ENCODE results near the gene ARID5B. TPM values are rescaled to one million over a fixed set of nuclear protein-coding genes. Genes with fewer than 3 reads are reported as not detected.

ARID5B gene
- total RNA-seq, 1 donor from 2014 or later = 76.8 TPM

- TF ChIP-seq, protein P1, sequence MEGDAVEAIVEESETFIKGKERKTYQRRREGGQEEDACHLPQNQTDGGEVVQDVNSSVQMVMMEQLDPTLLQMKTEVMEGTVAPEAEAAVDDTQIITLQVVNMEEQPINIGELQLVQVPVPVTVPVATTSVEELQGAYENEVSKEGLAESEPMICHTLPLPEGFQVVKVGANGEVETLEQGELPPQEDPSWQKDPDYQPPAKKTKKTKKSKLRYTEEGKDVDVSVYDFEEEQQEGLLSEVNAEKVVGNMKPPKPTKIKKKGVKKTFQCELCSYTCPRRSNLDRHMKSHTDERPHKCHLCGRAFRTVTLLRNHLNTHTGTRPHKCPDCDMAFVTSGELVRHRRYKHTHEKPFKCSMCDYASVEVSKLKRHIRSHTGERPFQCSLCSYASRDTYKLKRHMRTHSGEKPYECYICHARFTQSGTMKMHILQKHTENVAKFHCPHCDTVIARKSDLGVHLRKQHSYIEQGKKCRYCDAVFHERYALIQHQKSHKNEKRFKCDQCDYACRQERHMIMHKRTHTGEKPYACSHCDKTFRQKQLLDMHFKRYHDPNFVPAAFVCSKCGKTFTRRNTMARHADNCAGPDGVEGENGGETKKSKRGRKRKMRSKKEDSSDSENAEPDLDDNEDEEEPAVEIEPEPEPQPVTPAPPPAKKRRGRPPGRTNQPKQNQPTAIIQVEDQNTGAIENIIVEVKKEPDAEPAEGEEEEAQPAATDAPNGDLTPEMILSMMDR (IDR thresholded peaks at IDR 0.05) = no peak
- peaks cover 34% of the 10 kb centered on the region for H3K4me1 Mint-ChIP-seq
- H3K27ac Mint-ChIP-seq = peak overlapping the region; percentile 46
- no peaks in the 10 kb centered on the region for H3K9me3 Mint-ChIP-seq
- no peaks in the 10 kb centered on the region for H3K27me3 Mint-ChIP-seq
- POLR2A ChIA-PET = interaction anchor here (0.6 to 1.6 kb wide), 2 partner anchors 8 to 47 kb away, joined by 4 to 7 read pairs; no protein-coding TSS in a partner anchor
- DNase-seq = no peak
- no peak for ATAC-seq (ENCODE audit: low read depth)
- no peak overlapping the region for H3K4me3 Mint-ChIP-seq
- intact Hi-C loops (cut with micrococcal nuclease) = no loop called here
- CTCF ChIA-PET = interaction anchor here (1.8 kb wide), 1 partner anchor 86 kb away, joined by 4 read pairs; no protein-coding TSS in a partner anchor
- peaks cover 77% of the 10 kb centered on the region for H3K36me3 Mint-ChIP-seq (ENCODE audit: low read depth)
Measured at GRCh38 chr10:61950449-61951143, 49.1 kb downstream of the ARID5B start.

GRCh38 chr10:61951144-61951483 is 49.6 kb downstream of the ARID5B start:
- no peaks in the 10 kb centered on the region for H3K9me3 Mint-ChIP-seq
- H3K4me3 Mint-ChIP-seq = no peak overlapping the region
- H3K36me3 Mint-ChIP-seq (ENCODE audit: low read depth) = peaks cover 78% of the 10 kb centered on the region
- CTCF ChIA-PET = no interaction called here
- intact Hi-C loops (cut with micrococcal nuclease) = no loop called here
- H3K27me3 Mint-ChIP-seq = no peaks in the 10 kb centered on the region
- POLR2A ChIA-PET = interaction anchor here (0.9 kb wide), 1 partner anchor 117 kb away, joined by 3 read pairs; no protein-coding TSS in a partner anchor
- peak overlapping the region; percentile 46 for H3K27ac Mint-ChIP-seq
- DNase-seq = no peak
- peaks cover 35% of the 10 kb centered on the region for H3K4me1 Mint-ChIP-seq
- TF ChIP-seq, protein P1 (IDR thresholded peaks at IDR 0.05) = no peak
- no peak for ATAC-seq (ENCODE audit: low read depth)

DNA sequence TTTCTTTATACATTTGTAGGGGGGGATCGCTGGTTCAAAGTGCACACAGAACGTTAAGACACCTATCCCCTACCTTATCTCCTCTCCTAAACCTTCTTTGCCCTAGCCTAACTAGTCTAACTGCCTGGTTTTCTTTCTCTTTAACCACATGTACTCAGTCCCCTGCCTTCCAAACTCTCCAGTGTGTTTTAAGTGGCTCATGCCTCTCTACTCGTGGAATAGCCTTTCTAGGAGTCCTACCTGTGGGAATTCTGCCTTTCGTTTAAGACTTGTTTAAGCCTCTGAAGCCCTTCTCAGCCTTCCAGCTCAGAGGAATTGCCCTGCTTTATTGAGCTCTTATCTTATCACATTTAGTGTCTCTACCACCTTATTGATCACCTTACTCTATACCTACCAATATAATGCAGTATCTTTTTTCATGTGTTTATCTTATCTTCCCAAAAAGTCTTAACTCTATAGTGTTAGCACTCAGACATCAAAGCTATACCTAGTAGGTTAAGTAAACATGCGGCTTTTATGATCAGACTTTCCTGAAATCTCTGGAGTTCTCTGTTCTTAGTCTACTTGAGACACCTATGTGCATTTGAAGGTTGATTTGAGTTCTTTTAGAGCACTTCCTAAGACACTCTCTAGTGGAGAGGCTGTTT is 50.7 kb downstream of the ARID5B start:
- H3K36me3 Mint-ChIP-seq (ENCODE audit: low read depth) = peaks cover 78% of the 10 kb centered on the region
- H3K4me3 Mint-ChIP-seq = no peak overlapping the region
- ChIA-PET POLR2A (interaction anchor here (0.9 to 1.0 kb wide), 2 partner anchors 9 to 116 kb away, joined by 3 to 7 read pairs; no protein-coding TSS in a partner anchor), CTCF (no interaction called here)
- H3K9me3 Mint-ChIP-seq = no peaks in the 10 kb centered on the region
- intact Hi-C loops (cut with micrococcal nuclease) = loop anchor here (1.0 kb wide), 1 partner anchor 9 kb away; no protein-coding TSS in a partner anchor
- TF ChIP-seq, protein P1 (IDR thresholded peaks at IDR 0.05) = no peak
- peak overlapping the region; percentile 43 for H3K27ac Mint-ChIP-seq
- H3K4me1 Mint-ChIP-seq = peaks cover 42% of the 10 kb centered on the region
- ATAC-seq (ENCODE audit: low read depth) (no peak), DNase-seq (no peak)
- no peaks in the 10 kb centered on the region for H3K27me3 Mint-ChIP-seq

- Mint-ChIP-seq H3K36me3 (ENCODE audit: low read depth) (peaks cover 78% of the 10 kb centered on the region), H3K4me1 (peaks cover 51% of the 10 kb centered on the region), H3K27ac (peak overlapping the region; percentile 46), H3K9me3 (no peaks in the 10 kb centered on the region), H3K27me3 (no peaks in the 10 kb centered on the region), H3K4me3 (no peak overlapping the region)
- ChIA-PET CTCF (no interaction called here), POLR2A (no interaction called here)
- intact Hi-C loops (cut with micrococcal nuclease) = no loop called here
- DNase-seq (no peak), ATAC-seq (ENCODE audit: low read depth) (no peak)
- TF ChIP-seq, protein P1 (IDR thresholded peaks at IDR 0.05) = no peak
Measured at GRCh38 chr10:61953183-61953582, 51.7 kb downstream of the ARID5B start.

DNA sequence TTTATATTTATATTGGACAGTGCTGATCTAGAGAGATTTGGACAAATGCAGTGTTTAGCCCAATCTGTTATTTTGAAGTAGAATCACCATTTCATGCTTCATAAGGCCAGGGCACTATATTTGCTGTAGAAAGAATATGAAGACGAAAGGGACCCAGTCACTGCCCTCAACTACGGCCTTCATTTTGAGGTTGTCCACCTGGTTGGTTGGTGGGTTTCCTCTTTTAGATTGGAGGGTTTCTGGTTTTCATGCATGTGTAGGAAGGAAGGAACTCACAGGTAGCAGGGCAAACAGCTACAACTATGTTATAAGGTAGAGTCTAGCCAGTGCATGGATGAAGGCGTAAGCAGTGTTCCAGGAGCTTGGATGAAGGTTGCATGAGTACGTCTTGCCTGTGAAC is 56.3 kb downstream of the ARID5B start:
- no peaks in the 10 kb centered on the region for H3K27me3 Mint-ChIP-seq

More for the DNA sequence above, 56.3 kb downstream of the ARID5B start:
- ChIA-PET POLR2A (interaction anchor here (1.0 to 1.4 kb wide), 4 partner anchors 8 to 54 kb away, joined by 4 to 7 read pairs (median 6); no protein-coding TSS in a partner anchor), CTCF (no interaction called here)
- DNase-seq (no peak), ATAC-seq (ENCODE audit: low read depth) (no peak)
- peak overlapping the region; percentile 69 for H3K27ac Mint-ChIP-seq
- peaks cover 75% of the 10 kb centered on the region for H3K4me1 Mint-ChIP-seq
- H3K36me3 Mint-ChIP-seq (ENCODE audit: low read depth) = peaks cover 59% of the 10 kb centered on the region
- TF ChIP-seq, protein P1 (IDR thresholded peaks at IDR 0.05) = no peak
- H3K4me3 Mint-ChIP-seq = peak overlapping the region; percentile 38
- intact Hi-C loops (cut with micrococcal nuclease) = loop anchor here (1.0 kb wide), 1 partner anchor 9 kb away; no protein-coding TSS in a partner anchor
- H3K9me3 Mint-ChIP-seq = no peaks in the 10 kb centered on the region

Data from activated B cell treated with CpG ODN at 0.5 μM for 24 hours (primary cell).